ENCODE measurements around the gene DLGAP1.

DNA sequence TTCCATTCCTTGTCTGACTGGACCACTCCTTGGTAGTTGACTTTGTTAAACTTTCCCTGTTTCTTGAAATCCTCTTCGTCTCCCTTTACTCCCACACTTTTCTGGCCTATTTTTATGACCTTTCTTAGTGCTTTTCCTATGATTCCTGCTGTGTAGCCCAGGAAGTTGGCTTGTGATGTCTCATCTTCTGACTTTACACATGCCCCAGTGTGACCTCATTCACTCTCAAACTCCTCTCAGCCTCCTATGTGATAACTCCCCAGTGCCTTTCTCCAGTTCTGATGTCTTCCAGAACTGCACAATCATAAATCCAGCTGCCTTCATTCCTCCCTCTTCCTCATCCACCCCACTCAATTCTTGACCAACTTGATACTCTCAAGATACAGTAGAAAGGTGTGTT is 597.6 kb downstream of the DLGAP1 start:
- TF ChIP-seq, protein P1, sequence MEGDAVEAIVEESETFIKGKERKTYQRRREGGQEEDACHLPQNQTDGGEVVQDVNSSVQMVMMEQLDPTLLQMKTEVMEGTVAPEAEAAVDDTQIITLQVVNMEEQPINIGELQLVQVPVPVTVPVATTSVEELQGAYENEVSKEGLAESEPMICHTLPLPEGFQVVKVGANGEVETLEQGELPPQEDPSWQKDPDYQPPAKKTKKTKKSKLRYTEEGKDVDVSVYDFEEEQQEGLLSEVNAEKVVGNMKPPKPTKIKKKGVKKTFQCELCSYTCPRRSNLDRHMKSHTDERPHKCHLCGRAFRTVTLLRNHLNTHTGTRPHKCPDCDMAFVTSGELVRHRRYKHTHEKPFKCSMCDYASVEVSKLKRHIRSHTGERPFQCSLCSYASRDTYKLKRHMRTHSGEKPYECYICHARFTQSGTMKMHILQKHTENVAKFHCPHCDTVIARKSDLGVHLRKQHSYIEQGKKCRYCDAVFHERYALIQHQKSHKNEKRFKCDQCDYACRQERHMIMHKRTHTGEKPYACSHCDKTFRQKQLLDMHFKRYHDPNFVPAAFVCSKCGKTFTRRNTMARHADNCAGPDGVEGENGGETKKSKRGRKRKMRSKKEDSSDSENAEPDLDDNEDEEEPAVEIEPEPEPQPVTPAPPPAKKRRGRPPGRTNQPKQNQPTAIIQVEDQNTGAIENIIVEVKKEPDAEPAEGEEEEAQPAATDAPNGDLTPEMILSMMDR (IDR thresholded peaks at IDR 0.05; ENCODE audit: poor library complexity): no peak
- no peak for TF ChIP-seq EZH2 (IDR thresholded peaks at IDR 0.05; ENCODE audit: borderline replicate concordance)
